ENCODE measurements around the gene RB1. TPM values are rescaled to one million over a fixed set of nuclear protein-coding genes. Genes with fewer than 3 reads are reported as not detected.
A peak's percentile ranks its signal among the peaks of the same experiment; 100 is the strongest.

The RB1 gene
- total RNA-seq, 2 donors from 2014 or later: 26.5 to 48.1 TPM

- H3K27ac ChIP-seq: no peak overlapping the region
- H3K9me3 ChIP-seq: no peaks in the 10 kb centered on the region
- DNase-seq (ENCODE audit: low spot score) (no peak), ATAC-seq (ENCODE audit: insufficient number of reproducible peaks, low FRiP score, low read depth) (no peak)
- no peaks in the 10 kb centered on the region for H3K27me3 ChIP-seq (replicated peaks; ENCODE audit: insufficient read depth)
- peaks cover 19 to 30% of the 10 kb centered on the region in 2 donors for H3K4me1 ChIP-seq (ENCODE audit: control insufficient read depth in 1 of 2, low read depth in 2 of 2)
- TF ChIP-seq CTCF (IDR thresholded peaks at IDR 0.05): no peak
- no peaks in the 10 kb centered on the region for H3K36me3 ChIP-seq
- no peak overlapping the region for H3K4me3 ChIP-seq
Measured at GRCh38 chr13:48502601-48503319, 199.2 kb downstream of the RB1 start.

DNA sequence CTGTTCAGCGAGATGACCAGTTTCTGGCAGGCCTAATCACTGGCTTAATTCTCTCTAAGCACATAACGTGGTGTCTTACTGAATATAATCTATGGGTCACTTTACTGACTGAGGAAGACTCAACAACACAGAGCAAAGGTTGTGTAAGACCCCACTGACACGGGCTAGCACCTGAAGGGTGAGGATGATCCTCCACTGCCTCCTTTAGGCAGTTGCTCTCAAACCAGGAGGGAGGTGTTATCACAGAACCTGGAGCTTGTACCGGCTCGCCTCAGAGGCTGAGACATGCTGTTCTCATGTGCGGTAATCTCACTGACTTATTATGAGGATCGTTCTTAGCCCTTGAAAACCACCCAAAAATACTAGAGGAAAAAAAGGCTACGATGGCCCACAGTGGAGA, 201.1 kb downstream of the RB1 start:
- ATAC-seq (ENCODE audit: insufficient number of reproducible peaks, low FRiP score, low read depth) (no peak), DNase-seq (ENCODE audit: low spot score) (no peak)
- H3K4me1 ChIP-seq (ENCODE audit: control insufficient read depth in 1 of 2, low read depth in 2 of 2): peaks cover 19 to 30% of the 10 kb centered on the region in 2 donors
- TF ChIP-seq CTCF (IDR thresholded peaks at IDR 0.05): no peak
- no peak overlapping the region for H3K4me3 ChIP-seq
- H3K27ac ChIP-seq: peak overlapping the region; percentile 94 to 96
- no peaks in the 10 kb centered on the region for H3K36me3 ChIP-seq
- H3K27me3 ChIP-seq (replicated peaks; ENCODE audit: insufficient read depth): no peaks in the 10 kb centered on the region
- no peaks in the 10 kb centered on the region for H3K9me3 ChIP-seq

GRCh38 chr13:48505012-48505411, 201.5 kb downstream of the RB1 start:
- Histone ChIP-seq H3K9me3 (no peaks in the 10 kb centered on the region), H3K36me3 (no peaks in the 10 kb centered on the region), H3K27me3 (replicated peaks; ENCODE audit: insufficient read depth) (no peaks in the 10 kb centered on the region), H3K4me1 (ENCODE audit: control insufficient read depth in 1 of 2, low read depth in 2 of 2) (peaks cover 19 to 30% of the 10 kb centered on the region in 2 donors), H3K4me3 (peak overlapping the region; percentile 64), H3K27ac (peak overlapping the region; percentile 94 to 96)
- ATAC-seq (ENCODE audit: insufficient number of reproducible peaks, low FRiP score, low read depth): no peak
- TF ChIP-seq CTCF (IDR thresholded peaks at IDR 0.05): no peak
- no peak for DNase-seq (ENCODE audit: low spot score)

- no peaks in the 10 kb centered on the region for H3K27me3 ChIP-seq (replicated peaks; ENCODE audit: insufficient read depth)
- H3K4me3 ChIP-seq: peak overlapping the region; percentile 64
- no peak for DNase-seq (ENCODE audit: low spot score)
- no peaks in the 10 kb centered on the region for H3K9me3 ChIP-seq
- peaks cover 19 to 30% of the 10 kb centered on the region in 2 donors for H3K4me1 ChIP-seq (ENCODE audit: control insufficient read depth in 1 of 2, low read depth in 2 of 2)
- TF ChIP-seq CTCF (IDR thresholded peaks at IDR 0.05): no peak
- H3K27ac ChIP-seq: peak overlapping the region; percentile 94 to 96
- peak; percentile 100 for ATAC-seq (ENCODE audit: insufficient number of reproducible peaks, low FRiP score, low read depth)
- no peaks in the 10 kb centered on the region for H3K36me3 ChIP-seq
Measured at GRCh38 chr13:48505597-48506091, 202.1 kb downstream of the RB1 start.

- no peaks in the 10 kb centered on the region for H3K27me3 ChIP-seq (replicated peaks; ENCODE audit: insufficient read depth)
- peak overlapping the region; percentile 94 to 96 for H3K27ac ChIP-seq
- no peak for DNase-seq (ENCODE audit: low spot score)
- H3K9me3 ChIP-seq: no peaks in the 10 kb centered on the region
- no peak for ATAC-seq (ENCODE audit: insufficient number of reproducible peaks, low FRiP score, low read depth)
- H3K4me1 ChIP-seq (ENCODE audit: control insufficient read depth in 1 of 2, low read depth in 2 of 2): peaks cover 19 to 30% of the 10 kb centered on the region in 2 donors
- H3K36me3 ChIP-seq: no peaks in the 10 kb centered on the region
- TF ChIP-seq CTCF (IDR thresholded peaks at IDR 0.05): no peak
- H3K4me3 ChIP-seq: peak overlapping the region; percentile 64
Measured at GRCh38 chr13:48506092-48506701, 202.6 kb downstream of the RB1 start.
